ENCODE results near the gene GPR55.

DNA sequence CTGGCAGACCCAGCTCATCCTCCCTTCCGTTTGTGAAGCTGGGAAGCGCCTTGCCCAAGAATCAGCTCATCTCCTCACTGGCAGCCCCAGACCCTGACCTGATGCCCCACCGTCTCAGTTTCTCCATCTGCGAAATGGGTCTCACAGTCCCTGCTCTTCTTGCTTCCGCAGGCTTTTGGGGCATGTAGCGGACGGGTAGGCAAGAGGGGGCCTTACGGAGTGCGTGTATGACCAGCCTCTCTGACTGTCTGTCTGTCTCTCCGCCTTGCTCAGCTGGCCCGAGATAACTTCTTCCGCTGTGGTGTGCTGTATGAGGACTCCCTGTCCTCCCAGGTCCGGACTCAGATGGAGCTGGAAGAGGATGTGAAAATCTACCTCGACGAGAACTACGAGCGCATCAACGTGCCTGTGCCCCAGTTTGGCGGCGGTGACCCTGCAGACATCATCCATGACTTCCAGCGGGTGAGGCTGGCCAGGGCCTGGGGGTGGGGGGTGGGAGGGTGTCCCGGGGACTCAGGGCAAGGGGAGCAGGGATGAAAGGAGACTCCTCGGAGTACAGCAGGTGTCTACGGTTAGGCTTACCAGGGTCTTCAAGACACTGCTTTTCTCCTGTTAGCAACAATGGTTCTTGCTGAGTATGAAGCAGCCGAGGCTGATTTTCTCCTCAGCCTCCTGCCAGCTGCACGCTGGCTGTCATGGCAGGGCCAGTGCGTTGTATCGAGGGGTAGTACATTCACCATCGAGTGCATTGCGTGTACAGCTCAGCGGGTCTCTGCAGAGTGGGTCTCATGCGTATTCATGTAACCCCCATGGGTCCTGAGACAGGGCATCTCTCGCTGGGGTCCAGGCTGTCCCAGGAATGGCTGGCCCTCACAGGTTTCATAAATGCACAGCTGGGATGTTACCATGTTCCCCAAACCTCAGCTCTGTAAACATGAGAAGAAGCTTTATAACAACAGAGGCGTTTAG, 49.4 kb downstream of the GPR55 start:
- TF ChIP-seq POLR2A (IDR thresholded peaks at IDR 0.05), result no peak
- TF ChIP-seq, protein P1, sequence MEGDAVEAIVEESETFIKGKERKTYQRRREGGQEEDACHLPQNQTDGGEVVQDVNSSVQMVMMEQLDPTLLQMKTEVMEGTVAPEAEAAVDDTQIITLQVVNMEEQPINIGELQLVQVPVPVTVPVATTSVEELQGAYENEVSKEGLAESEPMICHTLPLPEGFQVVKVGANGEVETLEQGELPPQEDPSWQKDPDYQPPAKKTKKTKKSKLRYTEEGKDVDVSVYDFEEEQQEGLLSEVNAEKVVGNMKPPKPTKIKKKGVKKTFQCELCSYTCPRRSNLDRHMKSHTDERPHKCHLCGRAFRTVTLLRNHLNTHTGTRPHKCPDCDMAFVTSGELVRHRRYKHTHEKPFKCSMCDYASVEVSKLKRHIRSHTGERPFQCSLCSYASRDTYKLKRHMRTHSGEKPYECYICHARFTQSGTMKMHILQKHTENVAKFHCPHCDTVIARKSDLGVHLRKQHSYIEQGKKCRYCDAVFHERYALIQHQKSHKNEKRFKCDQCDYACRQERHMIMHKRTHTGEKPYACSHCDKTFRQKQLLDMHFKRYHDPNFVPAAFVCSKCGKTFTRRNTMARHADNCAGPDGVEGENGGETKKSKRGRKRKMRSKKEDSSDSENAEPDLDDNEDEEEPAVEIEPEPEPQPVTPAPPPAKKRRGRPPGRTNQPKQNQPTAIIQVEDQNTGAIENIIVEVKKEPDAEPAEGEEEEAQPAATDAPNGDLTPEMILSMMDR (IDR thresholded peaks at IDR 0.05), result no peak
- TF ChIP-seq EP300 (IDR thresholded peaks at IDR 0.05), result no peak
- TF ChIP-seq POLR2AphosphoS5 (IDR thresholded peaks at IDR 0.05), result no peak

Measured in stomach (tissue), 4 donors.